Measurements from ENCODE around the gene STPG2.

The STPG2 gene

DNA sequence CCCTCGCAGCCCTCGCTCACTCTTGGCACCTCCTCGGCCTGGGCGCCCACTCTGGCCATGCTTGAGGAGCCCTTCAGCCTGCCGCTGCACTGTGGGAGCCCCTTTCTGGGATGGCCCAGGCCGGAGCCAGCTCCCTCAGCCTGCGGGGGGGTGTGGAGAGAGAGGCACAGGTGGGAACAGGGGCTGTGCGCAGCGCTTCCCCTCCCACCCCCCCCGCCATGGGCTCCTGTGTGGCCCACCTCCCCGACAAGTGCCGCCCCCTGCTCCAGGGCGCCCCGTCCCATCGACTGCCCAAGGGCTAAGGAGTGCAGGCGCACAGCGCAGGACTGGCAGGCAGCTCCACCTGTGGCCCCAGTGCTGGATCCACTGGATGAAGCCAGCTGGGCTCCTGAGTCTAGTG is 220.2 kb downstream of the STPG2 start:
- no peaks in the 10 kb centered on the region for H3K9me3 ChIP-seq (replicated peaks; ENCODE audit: insufficient read depth, low read length)
- no peak for DNase-seq
- no peaks in the 10 kb centered on the region for H3K9me2 ChIP-seq (replicated peaks; ENCODE audit: insufficient read depth, low read length)
- no peak overlapping the region for H3K4me3 ChIP-seq (ENCODE audit: low read length)
- H3K36me3 ChIP-seq (replicated peaks; ENCODE audit: insufficient read depth, low read length): no peaks in the 10 kb centered on the region
- H3K27ac ChIP-seq (ENCODE audit: low read length): no peak overlapping the region
- H2AFZ ChIP-seq (ENCODE audit: low read length): no peak overlapping the region
- no peaks in the 10 kb centered on the region for H4K20me1 ChIP-seq (ENCODE audit: insufficient read depth, low read length)
- no peaks in the 10 kb centered on the region for H3F3A ChIP-seq (ENCODE audit: insufficient read depth, low read length)
- H3K9ac ChIP-seq (ENCODE audit: low read length): no peak overlapping the region
- H3K4me2 ChIP-seq (ENCODE audit: low read depth, low read length): no peak overlapping the region
- TF ChIP-seq EZH2phosphoT487 (IDR thresholded peaks at IDR 0.05; ENCODE audit: low read length): no peak
- TF ChIP-seq EZH2 (optimal IDR thresholded peaks at IDR 0.05; ENCODE audit: low read depth, low read length): no peak
- TF ChIP-seq, protein P1, sequence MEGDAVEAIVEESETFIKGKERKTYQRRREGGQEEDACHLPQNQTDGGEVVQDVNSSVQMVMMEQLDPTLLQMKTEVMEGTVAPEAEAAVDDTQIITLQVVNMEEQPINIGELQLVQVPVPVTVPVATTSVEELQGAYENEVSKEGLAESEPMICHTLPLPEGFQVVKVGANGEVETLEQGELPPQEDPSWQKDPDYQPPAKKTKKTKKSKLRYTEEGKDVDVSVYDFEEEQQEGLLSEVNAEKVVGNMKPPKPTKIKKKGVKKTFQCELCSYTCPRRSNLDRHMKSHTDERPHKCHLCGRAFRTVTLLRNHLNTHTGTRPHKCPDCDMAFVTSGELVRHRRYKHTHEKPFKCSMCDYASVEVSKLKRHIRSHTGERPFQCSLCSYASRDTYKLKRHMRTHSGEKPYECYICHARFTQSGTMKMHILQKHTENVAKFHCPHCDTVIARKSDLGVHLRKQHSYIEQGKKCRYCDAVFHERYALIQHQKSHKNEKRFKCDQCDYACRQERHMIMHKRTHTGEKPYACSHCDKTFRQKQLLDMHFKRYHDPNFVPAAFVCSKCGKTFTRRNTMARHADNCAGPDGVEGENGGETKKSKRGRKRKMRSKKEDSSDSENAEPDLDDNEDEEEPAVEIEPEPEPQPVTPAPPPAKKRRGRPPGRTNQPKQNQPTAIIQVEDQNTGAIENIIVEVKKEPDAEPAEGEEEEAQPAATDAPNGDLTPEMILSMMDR (IDR thresholded peaks at IDR 0.05; ENCODE audit: low read length): no peak
- no peaks in the 10 kb centered on the region for H3K27me3 ChIP-seq (replicated peaks; ENCODE audit: insufficient read depth, low read length)
- H3K79me2 ChIP-seq (ENCODE audit: low read length): no peaks in the 10 kb centered on the region
- H3K4me1 ChIP-seq (ENCODE audit: low read length): no peaks in the 10 kb centered on the region

DNA sequence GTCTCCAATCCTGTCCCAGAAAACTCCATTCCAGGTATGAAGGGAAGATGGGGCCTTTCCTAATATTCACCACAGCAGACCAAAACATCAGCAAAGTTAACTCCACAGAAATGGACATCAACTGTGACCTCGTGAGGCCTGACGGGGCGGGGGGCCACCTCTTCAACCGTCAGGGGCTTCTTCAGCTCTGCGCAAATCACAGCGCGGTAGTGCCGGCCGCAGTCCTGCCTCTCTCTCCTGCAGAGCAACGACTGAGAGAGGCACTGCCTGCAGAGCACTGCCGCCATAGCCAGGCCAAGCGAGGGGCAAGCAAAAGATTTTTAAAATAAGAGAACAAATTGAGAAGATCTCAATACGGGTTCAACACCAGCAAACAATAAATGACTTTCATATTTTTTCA is 226.2 kb downstream of the STPG2 start:
- H3K4me2 ChIP-seq (ENCODE audit: low read depth, low read length): no peak overlapping the region
- H3F3A ChIP-seq (ENCODE audit: insufficient read depth, low read length): no peaks in the 10 kb centered on the region
- no peaks in the 10 kb centered on the region for H4K20me1 ChIP-seq (ENCODE audit: insufficient read depth, low read length)
- no peak overlapping the region for H3K27ac ChIP-seq (ENCODE audit: low read length)
- H3K36me3 ChIP-seq (replicated peaks; ENCODE audit: insufficient read depth, low read length): no peaks in the 10 kb centered on the region
- TF ChIP-seq EZH2 (optimal IDR thresholded peaks at IDR 0.05; ENCODE audit: low read depth, low read length): no peak
- TF ChIP-seq EZH2phosphoT487 (IDR thresholded peaks at IDR 0.05; ENCODE audit: low read length): no peak
- TF ChIP-seq, protein P1 (IDR thresholded peaks at IDR 0.05; ENCODE audit: low read length): no peak
- no peak for DNase-seq
- no peaks in the 10 kb centered on the region for H3K9me2 ChIP-seq (replicated peaks; ENCODE audit: insufficient read depth, low read length)
- H2AFZ ChIP-seq (ENCODE audit: low read length): no peak overlapping the region
- no peaks in the 10 kb centered on the region for H3K79me2 ChIP-seq (ENCODE audit: low read length)
- no peaks in the 10 kb centered on the region for H3K4me1 ChIP-seq (ENCODE audit: low read length)
- H3K27me3 ChIP-seq (replicated peaks; ENCODE audit: insufficient read depth, low read length): no peaks in the 10 kb centered on the region
- H3K9ac ChIP-seq (ENCODE audit: low read length): no peak overlapping the region
- H3K9me3 ChIP-seq (replicated peaks; ENCODE audit: insufficient read depth, low read length): no peaks in the 10 kb centered on the region
- no peak overlapping the region for H3K4me3 ChIP-seq (ENCODE audit: low read length)

DNA sequence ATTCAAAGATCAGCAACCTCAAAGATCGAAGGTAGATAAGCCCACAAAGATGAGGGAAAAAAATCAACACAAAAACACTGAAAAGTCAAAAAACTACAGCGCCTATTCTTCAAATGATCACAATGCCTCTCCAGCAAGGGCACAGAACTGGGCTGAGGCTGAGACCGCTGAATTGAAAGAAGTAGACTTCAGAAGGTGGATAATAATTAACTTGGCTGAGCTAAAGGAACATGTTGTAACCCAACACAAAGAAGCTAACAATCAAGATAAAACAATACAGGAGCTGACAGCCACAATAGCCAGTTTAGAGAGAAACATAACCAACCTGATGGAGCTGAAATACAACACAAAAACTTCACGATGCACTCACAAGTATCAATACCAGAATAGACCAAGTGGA is 231.1 kb downstream of the STPG2 start:
- Histone ChIP-seq H3K27me3 (replicated peaks; ENCODE audit: insufficient read depth, low read length) (no peaks in the 10 kb centered on the region), H3K36me3 (replicated peaks; ENCODE audit: insufficient read depth, low read length) (no peaks in the 10 kb centered on the region), H3K79me2 (ENCODE audit: low read length) (no peaks in the 10 kb centered on the region), H3K4me2 (ENCODE audit: low read depth, low read length) (no peak overlapping the region), H3K9me2 (replicated peaks; ENCODE audit: insufficient read depth, low read length) (no peaks in the 10 kb centered on the region), H4K20me1 (ENCODE audit: insufficient read depth, low read length) (no peaks in the 10 kb centered on the region), H2AFZ (ENCODE audit: low read length) (no peak overlapping the region), H3F3A (ENCODE audit: insufficient read depth, low read length) (no peaks in the 10 kb centered on the region), H3K27ac (ENCODE audit: low read length) (no peak overlapping the region), H3K9me3 (replicated peaks; ENCODE audit: insufficient read depth, low read length) (no peaks in the 10 kb centered on the region), H3K4me3 (ENCODE audit: low read length) (no peak overlapping the region), H3K9ac (ENCODE audit: low read length) (no peak overlapping the region), H3K4me1 (ENCODE audit: low read length) (no peaks in the 10 kb centered on the region)
- TF ChIP-seq EZH2 (optimal IDR thresholded peaks at IDR 0.05; ENCODE audit: low read depth, low read length): no peak
- no peak for TF ChIP-seq EZH2phosphoT487 (IDR thresholded peaks at IDR 0.05; ENCODE audit: low read length)
- TF ChIP-seq, protein P1 (IDR thresholded peaks at IDR 0.05; ENCODE audit: low read length): no peak
- DNase-seq: no peak
